Measurements from ENCODE around the gene HLF.

DNA sequence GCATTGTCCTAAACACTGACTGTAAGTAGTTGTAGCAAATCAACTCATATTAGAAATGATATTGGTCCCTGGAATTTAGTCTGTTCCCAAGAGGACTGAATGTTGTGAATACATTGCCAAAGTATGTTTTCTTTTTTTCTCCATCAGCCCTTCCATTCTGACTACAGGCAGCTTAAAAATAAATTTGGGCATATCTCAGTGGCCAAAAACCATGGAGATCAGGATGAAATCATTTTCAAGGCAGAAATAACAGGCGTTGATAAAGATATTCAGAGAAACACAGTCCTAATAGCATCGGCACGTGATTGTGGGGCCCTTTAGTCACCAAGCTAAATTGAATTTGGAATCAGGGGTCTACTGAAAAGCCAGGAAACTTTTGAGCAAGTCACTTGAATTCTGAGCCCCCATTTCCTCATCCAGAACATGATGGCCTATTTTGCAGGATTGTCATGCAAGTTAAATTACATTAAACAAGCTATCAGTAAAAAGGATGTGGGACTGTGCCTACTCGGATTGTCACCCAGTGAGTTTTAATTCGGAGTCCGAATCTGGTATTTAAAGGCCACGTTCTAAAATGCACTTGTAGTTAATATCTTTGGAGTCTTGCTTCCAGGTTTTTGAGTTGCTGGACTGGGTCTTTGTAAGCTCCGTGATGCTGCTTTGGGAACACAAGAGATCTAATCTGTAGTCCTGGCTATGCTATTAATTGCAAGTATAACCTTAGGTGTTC lies 17.1 kb downstream of the HLF start:
- TF ChIP-seq POLR2AphosphoS5 (IDR thresholded peaks at IDR 0.05; ENCODE audit: insufficient read depth, low read depth, low read length) (no peak), POLR2A (IDR thresholded peaks at IDR 0.05; ENCODE audit: low read depth, low read length) (no peak)
- TF ChIP-seq, protein P1, sequence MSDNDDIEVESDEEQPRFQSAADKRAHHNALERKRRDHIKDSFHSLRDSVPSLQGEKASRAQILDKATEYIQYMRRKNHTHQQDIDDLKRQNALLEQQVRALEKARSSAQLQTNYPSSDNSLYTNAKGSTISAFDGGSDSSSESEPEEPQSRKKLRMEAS (IDR thresholded peaks at IDR 0.05; ENCODE audit: insufficient read depth, insufficient read length) = no peak
- TF ChIP-seq, protein P2, sequence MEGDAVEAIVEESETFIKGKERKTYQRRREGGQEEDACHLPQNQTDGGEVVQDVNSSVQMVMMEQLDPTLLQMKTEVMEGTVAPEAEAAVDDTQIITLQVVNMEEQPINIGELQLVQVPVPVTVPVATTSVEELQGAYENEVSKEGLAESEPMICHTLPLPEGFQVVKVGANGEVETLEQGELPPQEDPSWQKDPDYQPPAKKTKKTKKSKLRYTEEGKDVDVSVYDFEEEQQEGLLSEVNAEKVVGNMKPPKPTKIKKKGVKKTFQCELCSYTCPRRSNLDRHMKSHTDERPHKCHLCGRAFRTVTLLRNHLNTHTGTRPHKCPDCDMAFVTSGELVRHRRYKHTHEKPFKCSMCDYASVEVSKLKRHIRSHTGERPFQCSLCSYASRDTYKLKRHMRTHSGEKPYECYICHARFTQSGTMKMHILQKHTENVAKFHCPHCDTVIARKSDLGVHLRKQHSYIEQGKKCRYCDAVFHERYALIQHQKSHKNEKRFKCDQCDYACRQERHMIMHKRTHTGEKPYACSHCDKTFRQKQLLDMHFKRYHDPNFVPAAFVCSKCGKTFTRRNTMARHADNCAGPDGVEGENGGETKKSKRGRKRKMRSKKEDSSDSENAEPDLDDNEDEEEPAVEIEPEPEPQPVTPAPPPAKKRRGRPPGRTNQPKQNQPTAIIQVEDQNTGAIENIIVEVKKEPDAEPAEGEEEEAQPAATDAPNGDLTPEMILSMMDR (IDR thresholded peaks at IDR 0.05; ENCODE audit: extremely low read depth in 1 of 2, insufficient read depth in 1 of 2, low read depth in 1 of 2, low read length in 2 of 2) = no peak

All from endothelial cell of umbilical vein (primary cell).